K562 (cell line): ENCODE data around the gene IFT122. TPM values are rescaled to one million over a fixed set of nuclear protein-coding genes. Genes with fewer than 3 reads are reported as not detected.

Source experiments
- ATAC-seq: fragments of 200-7000 bp; cut with Tn5 transposase; 3 replicates; pipeline ENCODE4 v1.9.1; 2020; ENCODE audit warnings: moderate library complexity
- BruUV-seq: library from RNA; stranded (reverse); fragments of 400-500 nt; replicated peaks from 2 replicates; lab custom pipeline; 2021; lab: Mats Ljungman, UMichigan
- CTCF ChIA-PET: fragments of 300-600 bp; formaldehyde crosslinking; extraction: SDS; loops from one replicate; lab custom pipeline; 2021; ENCODE audit warnings: low intra/inter-chr PET ratio; lab: Yijun Ruan, JAX
- POLR2A ChIA-PET: fragments of 300-600, 350-650 bp; sonication (Branson Sonifier 250); formaldehyde crosslinking; extraction: SDS; loops from one replicate; lab custom pipeline; 2021; ENCODE audit warnings: antibody characterized with exemption, inconsistent platforms; lab: Yijun Ruan, JAX
- DNase-seq, 4 experiments: peaks; one replicate each; pipeline versions ENCODE4 v3.0.0 to v3.0.0-alpha.2; 2011 to 2018; ENCODE audit warnings: low spot score in 3 of 4, mixed read lengths in 3 of 4; ENCODE audit errors: extremely low read depth in 1 of 4
- FAIRE-seq: peaks from 2 replicates; lab custom pipeline; 2011; peaks lifted over from hg19 to GRCh38; lab: Jason Lieb, UNC
- H2AFZ ChIP-seq: 2 replicates; pipeline ENCODE4 v1.6.0; 2011; ENCODE audit warnings: low read depth, low read length, control low read depth, inconsistent platforms
- H3K27ac ChIP-seq: fragments of 200-600 bp; 3 replicates; pipeline ENCODE4 v1.8.0; 2011; ENCODE audit warnings: low read depth, mild to moderate bottlenecking, control low read depth, inconsistent platforms, low read length, moderate library complexity, mixed read lengths; ENCODE audit errors: extremely low read depth
- H3K27me3 ChIP-seq, 2 experiments: fragments of 300-600 bp in 1 of 2; 2 replicates in 1 of 2; 3 replicates in 1 of 2; pipeline versions ENCODE4 v1.6.0 to v1.8.0; 2011; ENCODE audit warnings: inconsistent platforms in 2 of 2, low read length in 2 of 2, mild to moderate bottlenecking in 1 of 2, mixed read lengths in 1 of 2, moderate library complexity in 1 of 2; ENCODE audit not compliant: control insufficient read depth in 2 of 2, insufficient read depth in 2 of 2
- H3K36me3 ChIP-seq: fragments of 300-600 bp; 3 replicates; pipeline ENCODE4 v1.8.0; 2011; ENCODE audit warnings: mild to moderate bottlenecking, low read length, inconsistent platforms; ENCODE audit not compliant: control insufficient read depth, insufficient read depth
- H3K4me1 ChIP-seq, 2 experiments: fragments of 200-600 bp in 1 of 2; replicated peaks in 1 of 2; 2 replicates in 1 of 2; 3 replicates in 1 of 2; pipeline versions ENCODE4 v1.5.1 to v1.8.0; 2011; ENCODE audit warnings: inconsistent platforms in 2 of 2, low read length in 2 of 2, mild to moderate bottlenecking in 1 of 2, mixed read lengths in 1 of 2, moderate library complexity in 1 of 2; ENCODE audit not compliant: control insufficient read depth in 2 of 2, insufficient read depth in 2 of 2
- H3K4me2 ChIP-seq: 2 replicates; pipeline ENCODE4 v1.6.1; 2011; ENCODE audit warnings: low read length, control low read depth, inconsistent platforms, mixed read lengths; ENCODE audit not compliant: insufficient read depth
- H3K4me3 ChIP-seq: fragments of 200-600 bp; sonication (generic), shearing (Covaris generic); 2 replicates; pipeline ENCODE4 v1.5.1; 2016; ENCODE audit warnings: control low read depth, inconsistent platforms
- H3K79me2 ChIP-seq: fragments of 200-600 bp; 3 replicates; pipeline ENCODE4 v1.8.0; 2011; ENCODE audit warnings: low read length, inconsistent platforms; ENCODE audit not compliant: control insufficient read depth, insufficient read depth
- H3K9ac ChIP-seq, 2 experiments: 2 replicates each; pipeline versions ENCODE4 v1.6.0 to v1.6.1; 2011; ENCODE audit warnings: low read depth in 2 of 2, low read length in 2 of 2, control low read depth in 1 of 2, inconsistent platforms in 1 of 2, mild to moderate bottlenecking in 1 of 2, mixed read lengths in 1 of 2; ENCODE audit not compliant: insufficient read depth in 1 of 2
- H3K9me1 ChIP-seq: one replicate; pipeline ENCODE4 v1.6.0; 2011; ENCODE audit warnings: inconsistent platforms, mild to moderate bottlenecking, low read length, moderate library complexity; ENCODE audit not compliant: control insufficient read depth, insufficient read depth
- H3K9me3 ChIP-seq: replicated peaks from 2 replicates; pipeline ENCODE4 v1.5.1; 2011; ENCODE audit warnings: low read depth, low read length, inconsistent platforms; ENCODE audit not compliant: control insufficient read depth, insufficient read depth
- H4K20me1 ChIP-seq: replicated peaks from 2 replicates; pipeline ENCODE4 v1.6.1; 2011; ENCODE audit warnings: low read length, inconsistent platforms, mixed read lengths; ENCODE audit not compliant: control insufficient read depth, insufficient read depth
- CBX1 ChIP-seq: sonication (generic); IDR thresholded peaks from 2 replicates; pipeline ENCODE4 v1.6.1; 2016; ENCODE audit warnings: antibody characterized with exemption, low read depth, mild to moderate bottlenecking
- DACH1 ChIP-seq: fragments of 450-650 bp; IDR thresholded peaks from 2 replicates; pipeline ENCODE4 v1.6.1; 2018; ENCODE audit not compliant: partially characterized antibody
- ETV5 ChIP-seq: sonication (generic); formaldehyde crosslinking; IDR thresholded peaks from 2 replicates; pipeline ENCODE4 v1.4.0; 2020; ENCODE audit warnings: low read depth, mild to moderate bottlenecking, missing genetic modification reagents
- IRF2 ChIP-seq: sonication (generic); formaldehyde crosslinking; IDR thresholded peaks from 2 replicates; pipeline ENCODE4 v1.8.1; 2022; ENCODE audit warnings: mild to moderate bottlenecking, missing genetic modification reagents
- KLF10 ChIP-seq: fragments of 250-450 bp; sonication (Bioruptor Pico); IDR thresholded peaks from 2 replicates; pipeline ENCODE4 v1.6.1; 2021; ENCODE audit warnings: matching md5 sums
- KLF16 ChIP-seq: IDR thresholded peaks from 2 replicates; pipeline ENCODE4 v1.6.1; 2016; ENCODE audit warnings: antibody characterized with exemption
- RAD21 ChIP-seq, 2 experiments: fragments of 250-450 bp in 1 of 2; fragments of 450-650 bp in 1 of 2; sonication (Bioruptor Pico) in 1 of 2; formaldehyde crosslinking in 1 of 2; IDR thresholded peaks in 1 of 2; conservative IDR thresholded peaks in 1 of 2; 2 replicates each; pipeline versions ENCODE4 v1.4.0 to v1.8.0; 2020 to 2022; ENCODE audit warnings: mild to moderate bottlenecking in 2 of 2, moderate library complexity in 1 of 2
- RNF2 ChIP-seq: sonication (generic); IDR thresholded peaks from 2 replicates; pipeline ENCODE4 v1.6.1; 2016
- SMC3 ChIP-seq: conservative IDR thresholded peaks from 2 replicates; pipeline ENCODE4 v1.6.1; 2011; ENCODE audit warnings: low read depth, low read length, improper control_type of control experiment; ENCODE audit not compliant: insufficient read depth
- YY1 ChIP-seq, 3 experiments: IDR thresholded peaks; 2 replicates each; pipeline ENCODE4 v1.6.1; 2011; ENCODE audit warnings: low read length in 2 of 3, mild to moderate bottlenecking in 2 of 3, moderate library complexity in 2 of 3, borderline replicate concordance in 1 of 3, control low read depth in 1 of 3, low read depth in 1 of 3; ENCODE audit not compliant: insufficient read depth in 3 of 3, insufficient replicate concordance in 2 of 3, control insufficient read depth in 1 of 3, insufficient read length in 1 of 3; ENCODE audit errors: extremely low read depth in 1 of 3
- ZNF431 ChIP-seq: sonication (generic); formaldehyde crosslinking; IDR thresholded peaks from 2 replicates; pipeline ENCODE4 v1.8.0; 2022; ENCODE audit warnings: mild to moderate bottlenecking, missing genetic modification reagents
- ZNF436 ChIP-seq: fragments of 250-450, 450-650 bp; sonication (Bioruptor Pico); formaldehyde crosslinking; IDR thresholded peaks from 2 replicates; pipeline ENCODE4 v1.7.0; 2020; ENCODE audit warnings: mild to moderate bottlenecking
- WGBS: fragments of 100-300 bp; shearing (Covaris generic); methylation state at CpG from one replicate; pipeline ENCODE4 v1.1.6; 2016; ENCODE audit warnings: low coverage, mixed read lengths; ENCODE audit not compliant: insufficient coverage; ENCODE audit errors: missing lambda C conversion rate; 5-methylcytosine and 5-hydroxymethylcytosine counted together
- in situ Hi-C: fragments of 300-500 bp; cut with MboI; formaldehyde crosslinking; loops from 4 replicates; pipeline ENCODE4 v1.15.0; 2018; ENCODE audit warnings: inconsistent platforms, mixed read lengths
- intact Hi-C: fragments of 100-400 bp; cut with micrococcal nuclease; formaldehyde crosslinking; loops from 2 replicates; pipeline ENCODE4 v1.14.2; 2022
- polyA plus RNA-seq, 8 experiments: library from polyadenylated mRNA; depleted of rRNA in 4 of 8; stranded (reverse) in 5 of 8; unstranded in 3 of 8; fragments of >200 nt; fragmentation: Nextera tagmentation in 2 of 8; fragmentation: Illumina TruSeq in 1 of 8; extraction: Ambion mirVana in 2 of 8; extraction: Trizol in 1 of 8; gene quantifications; 2 replicates each; pipeline versions ENCODE4 v1.2.1 to v1.2.3, GENCODE V29; 2011 to 2014; ENCODE audit warnings: inconsistent platforms in 1 of 8, missing spikeins in 1 of 8
- total RNA-seq, 7 experiments: library from RNA; depleted of rRNA in 6 of 7; stranded (reverse); fragments of >200 nt in 6 of 7; fragmentation: Illumina TruSeq in 2 of 7; extraction: Trizol in 2 of 7; gene quantifications; 2 replicates each; pipeline versions ENCODE4 v1.2.1 to v1.2.3, GENCODE V29; 2011 to 2021; ENCODE audit warnings: low replicate concordance in 1 of 7
- TF ChIP-seq, protein P1 (sequence below), 3 experiments: IDR thresholded peaks in 2 of 3; conservative IDR thresholded peaks in 1 of 3; 2 replicates each; pipeline ENCODE4 v1.5.1; 2011 to 2012; ENCODE audit warnings: low read length in 3 of 3, mild to moderate bottlenecking in 3 of 3, control low read depth in 2 of 3, improper control_type of control experiment in 1 of 3, inconsistent platforms in 1 of 3, low read depth in 1 of 3, mixed read lengths in 1 of 3, moderate library complexity in 1 of 3; ENCODE audit not compliant: insufficient read depth in 2 of 3
- TF ChIP-seq, protein P2 (sequence below): fragments of 200-400 bp; formaldehyde crosslinking; IDR thresholded peaks from 2 replicates; pipeline ENCODE4 v1.6.1; 2017; ENCODE audit warnings: mild to moderate bottlenecking, low read depth, low read length, moderate library complexity
- TF ChIP-seq, protein P3 (sequence below): IDR thresholded peaks from 2 replicates; pipeline ENCODE4 v1.6.1; 2011; ENCODE audit warnings: borderline replicate concordance, low read depth, mild to moderate bottlenecking, moderate library complexity, low read length; ENCODE audit not compliant: insufficient read depth, poor library complexity, severe bottlenecking

IFT122 gene
- total and polyA plus RNA-seq, 9 of the 15 experiments (the other 6 are each of a cell fraction or from before 2014, with no cell fraction given) = 2.4 to 11.5 (median 7.7) TPM

DNA sequence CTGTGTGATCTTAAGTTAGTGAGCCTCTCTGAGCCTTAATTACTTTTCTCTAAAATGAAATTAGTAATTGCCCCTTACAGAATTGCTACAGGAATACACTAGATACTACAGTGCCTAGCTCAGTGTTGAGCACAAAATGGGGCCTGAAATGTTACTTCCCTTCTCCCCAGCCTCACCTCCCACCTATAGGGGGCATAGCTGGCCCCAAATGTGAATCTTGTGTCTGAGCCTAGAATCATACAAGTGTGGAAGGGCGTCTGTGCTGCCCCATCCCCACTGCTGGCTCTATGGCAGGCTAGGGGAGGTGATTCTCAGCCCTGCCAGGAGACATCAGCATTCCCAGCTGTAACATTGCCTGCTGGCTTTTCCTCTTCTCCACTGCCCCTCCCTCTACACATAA is 42.7 kb downstream of the IFT122 start:
- intact Hi-C loops (loop anchor here (5.0 kb wide), 1 partner anchor 40 kb away; the partner anchor contains the start of gene IFT122), in situ Hi-C loops (loop anchor here (5.0 kb wide), 2 partner anchors 350 to 615 kb away; no protein-coding TSS in a partner anchor)
- Histone ChIP-seq H3K4me2 (no peak overlapping the region), H3K9me3 (no peaks in the 10 kb centered on the region), H3K4me1 (peaks cover 14 to 21% of the 10 kb centered on the region in 2 experiments; a peak in 4 of 5 replicates), H3K27ac (no peak overlapping the region), H3K9ac (no peak overlapping the region; a peak in 1 of 4 replicates), H3K36me3 (peaks cover 21% of the 10 kb centered on the region; the same call in 2 of the 3 replicates), H3K9me1 (no peaks in the 10 kb centered on the region), H3K79me2 (no peaks in the 10 kb centered on the region), H2AFZ (no peak overlapping the region), H4K20me1 (no peaks in the 10 kb centered on the region), H3K4me3 (no peak overlapping the region), H3K27me3 (no peaks in the 10 kb centered on the region)
- ChIA-PET POLR2A (interaction anchor here (2.1 kb wide), 1 partner anchor 43 kb away, joined by 4 read pairs; the partner anchor contains the start of genes IFT122 and MBD4), CTCF (no interaction called here)
- FAIRE-seq (peak; percentile 64), ATAC-seq (peak; percentile 81), DNase-seq (peak; percentile 26 to 43 (median 38))
- BruUV-seq = no TSS peak
- 64% methylated on average over 1 of the region's 1 CpG for WGBS
- TF ChIP-seq CBX1 = no peak
- no peak for TF ChIP-seq KLF10 (CRISPR knock-in tag)
- peak in 1 of 3 experiments; percentile 30 for TF ChIP-seq YY1 (IDR thresholded peaks at IDR 0.05; ENCODE audit: borderline replicate concordance in 1 of 3, control insufficient read depth in 1 of 3, extremely low read depth in 1 of 3, insufficient read depth in 3 of 3, insufficient read length in 1 of 3, insufficient replicate concordance in 2 of 3, low read depth in 1 of 3, low read length in 2 of 3)
- TF ChIP-seq KLF16 = no peak
- no peak for TF ChIP-seq ZNF431 (CRISPR knock-in tag)
- TF ChIP-seq, protein P1, sequence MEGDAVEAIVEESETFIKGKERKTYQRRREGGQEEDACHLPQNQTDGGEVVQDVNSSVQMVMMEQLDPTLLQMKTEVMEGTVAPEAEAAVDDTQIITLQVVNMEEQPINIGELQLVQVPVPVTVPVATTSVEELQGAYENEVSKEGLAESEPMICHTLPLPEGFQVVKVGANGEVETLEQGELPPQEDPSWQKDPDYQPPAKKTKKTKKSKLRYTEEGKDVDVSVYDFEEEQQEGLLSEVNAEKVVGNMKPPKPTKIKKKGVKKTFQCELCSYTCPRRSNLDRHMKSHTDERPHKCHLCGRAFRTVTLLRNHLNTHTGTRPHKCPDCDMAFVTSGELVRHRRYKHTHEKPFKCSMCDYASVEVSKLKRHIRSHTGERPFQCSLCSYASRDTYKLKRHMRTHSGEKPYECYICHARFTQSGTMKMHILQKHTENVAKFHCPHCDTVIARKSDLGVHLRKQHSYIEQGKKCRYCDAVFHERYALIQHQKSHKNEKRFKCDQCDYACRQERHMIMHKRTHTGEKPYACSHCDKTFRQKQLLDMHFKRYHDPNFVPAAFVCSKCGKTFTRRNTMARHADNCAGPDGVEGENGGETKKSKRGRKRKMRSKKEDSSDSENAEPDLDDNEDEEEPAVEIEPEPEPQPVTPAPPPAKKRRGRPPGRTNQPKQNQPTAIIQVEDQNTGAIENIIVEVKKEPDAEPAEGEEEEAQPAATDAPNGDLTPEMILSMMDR (IDR thresholded peaks at IDR 0.05 in 2 of 3, conservative IDR thresholded peaks at IDR 0.05 in 1 of 3; ENCODE audit: insufficient read depth in 2 of 3, low read depth in 1 of 3, low read length in 3 of 3) = peak; percentile 28 to 47 (median 38); a peak in 3 of 6 replicates
- no peak for TF ChIP-seq ZNF436
- TF ChIP-seq ETV5 (CRISPR knock-in tag) = no peak
- no peak for TF ChIP-seq RNF2
- TF ChIP-seq IRF2 (CRISPR knock-in tag) = no peak
- TF ChIP-seq, protein P2, sequence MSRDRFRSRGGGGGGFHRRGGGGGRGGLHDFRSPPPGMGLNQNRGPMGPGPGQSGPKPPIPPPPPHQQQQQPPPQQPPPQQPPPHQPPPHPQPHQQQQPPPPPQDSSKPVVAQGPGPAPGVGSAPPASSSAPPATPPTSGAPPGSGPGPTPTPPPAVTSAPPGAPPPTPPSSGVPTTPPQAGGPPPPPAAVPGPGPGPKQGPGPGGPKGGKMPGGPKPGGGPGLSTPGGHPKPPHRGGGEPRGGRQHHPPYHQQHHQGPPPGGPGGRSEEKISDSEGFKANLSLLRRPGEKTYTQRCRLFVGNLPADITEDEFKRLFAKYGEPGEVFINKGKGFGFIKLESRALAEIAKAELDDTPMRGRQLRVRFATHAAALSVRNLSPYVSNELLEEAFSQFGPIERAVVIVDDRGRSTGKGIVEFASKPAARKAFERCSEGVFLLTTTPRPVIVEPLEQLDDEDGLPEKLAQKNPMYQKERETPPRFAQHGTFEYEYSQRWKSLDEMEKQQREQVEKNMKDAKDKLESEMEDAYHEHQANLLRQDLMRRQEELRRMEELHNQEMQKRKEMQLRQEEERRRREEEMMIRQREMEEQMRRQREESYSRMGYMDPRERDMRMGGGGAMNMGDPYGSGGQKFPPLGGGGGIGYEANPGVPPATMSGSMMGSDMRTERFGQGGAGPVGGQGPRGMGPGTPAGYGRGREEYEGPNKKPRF = no peak
- 0 out of 2 replicates have a peak, but pooled peaks have one; percentile 18 for TF ChIP-seq SMC3
- no peak for TF ChIP-seq DACH1
- 0 out of 4 replicates have a peak, but pooled peaks of 1 of the 2 experiments have one; percentile 11 for TF ChIP-seq RAD21 (CRISPR knock-in tag; conservative IDR thresholded peaks at IDR 0.05 in 1 of 2, IDR thresholded peaks at IDR 0.05 in 1 of 2)
- TF ChIP-seq, protein P3, sequence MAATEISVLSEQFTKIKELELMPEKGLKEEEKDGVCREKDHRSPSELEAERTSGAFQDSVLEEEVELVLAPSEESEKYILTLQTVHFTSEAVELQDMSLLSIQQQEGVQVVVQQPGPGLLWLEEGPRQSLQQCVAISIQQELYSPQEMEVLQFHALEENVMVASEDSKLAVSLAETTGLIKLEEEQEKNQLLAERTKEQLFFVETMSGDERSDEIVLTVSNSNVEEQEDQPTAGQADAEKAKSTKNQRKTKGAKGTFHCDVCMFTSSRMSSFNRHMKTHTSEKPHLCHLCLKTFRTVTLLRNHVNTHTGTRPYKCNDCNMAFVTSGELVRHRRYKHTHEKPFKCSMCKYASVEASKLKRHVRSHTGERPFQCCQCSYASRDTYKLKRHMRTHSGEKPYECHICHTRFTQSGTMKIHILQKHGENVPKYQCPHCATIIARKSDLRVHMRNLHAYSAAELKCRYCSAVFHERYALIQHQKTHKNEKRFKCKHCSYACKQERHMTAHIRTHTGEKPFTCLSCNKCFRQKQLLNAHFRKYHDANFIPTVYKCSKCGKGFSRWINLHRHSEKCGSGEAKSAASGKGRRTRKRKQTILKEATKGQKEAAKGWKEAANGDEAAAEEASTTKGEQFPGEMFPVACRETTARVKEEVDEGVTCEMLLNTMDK = peak; percentile 12
